KOPT-K1 (cell line): ENCODE results near the gene SPIB.

ENCODE experiments used
- H3K27ac ChIP-seq: fragments of 200-600 bp; sonication (generic); 2 replicates; pipeline ENCODE4 v1.5.1; 2016; ENCODE audit warnings: antibody characterized with exemption, mild to moderate bottlenecking, low read depth, low read length; ENCODE audit not compliant: poor library complexity, severe bottlenecking
- H3K36me3 ChIP-seq: fragments of 200-600 bp; sonication (generic); 2 replicates; pipeline ENCODE4 v1.5.1; 2017; ENCODE audit warnings: antibody characterized with exemption, mild to moderate bottlenecking, low read length, moderate library complexity; ENCODE audit not compliant: insufficient read depth
- H3K9me3 ChIP-seq: fragments of 200-600 bp; sonication (generic); 2 replicates; pipeline ENCODE4 v1.5.1; 2017; ENCODE audit warnings: antibody characterized with exemption, low read length, mild to moderate bottlenecking; ENCODE audit not compliant: insufficient read depth, poor library complexity, severe bottlenecking

The SPIB gene

GRCh38 chr19:50477751-50478515 is 59.2 kb downstream of the SPIB start:
- no peaks in the 10 kb centered on the region for H3K9me3 ChIP-seq
- H3K27ac ChIP-seq, result no peak overlapping the region
- H3K36me3 ChIP-seq, result peaks cover 46% of the 10 kb centered on the region

GRCh38 chr19:50478901-50479715 is 60.4 kb downstream of the SPIB start:
- Histone ChIP-seq H3K36me3 (peaks cover 58% of the 10 kb centered on the region), H3K27ac (no peak overlapping the region), H3K9me3 (no peaks in the 10 kb centered on the region)

GRCh38 chr19:50479761-50480251 is 61.1 kb downstream of the SPIB start:
- Histone ChIP-seq H3K27ac (no peak overlapping the region), H3K36me3 (peaks cover 65% of the 10 kb centered on the region), H3K9me3 (no peaks in the 10 kb centered on the region)

GRCh38 chr19:50480281-50481111 is 61.8 kb downstream of the SPIB start:
- H3K27ac ChIP-seq, result no peak overlapping the region
- H3K36me3 ChIP-seq, result peaks cover 72% of the 10 kb centered on the region
- H3K9me3 ChIP-seq, result peaks cover 2% of the 10 kb centered on the region
